ENCODE data around the gene MAML2.

- TF ChIP-seq FOSL2 (CRISPR knock-in tag; IDR thresholded peaks at IDR 0.05): no peak
- no peak for TF ChIP-seq SUZ12 (IDR thresholded peaks at IDR 0.05; ENCODE audit: low read depth, low read length)
Measured at GRCh38 chr11:96388891-96389719, 46.1 kb upstream of the MAML2 start.
